Measurements from ENCODE around the gene ABCG2.
A peak's percentile ranks its signal among the peaks of the same experiment; 100 is the strongest.

The ABCG2 gene

GRCh38 chr4:88158489-88159228 is at the start of gene ABCG2:
Gene ABCG2 (minus strand): TSS chr4:88158639. CDS start chr4:88139995, 18,644 bp downstream.
- peak; percentile 48 for DNase-seq

- DNase-seq, result no peak
Measured at GRCh38 chr4:88208156-88208555, 49.7 kb upstream of the ABCG2 start.

GRCh38 chr4:88207171-88207570 is 48.7 kb upstream of the ABCG2 start:
- DNase-seq, result no peak

GRCh38 chr4:88204882-88205281 is 46.4 kb upstream of the ABCG2 start:
- no peak for DNase-seq

- DNase-seq, result no peak
Measured at GRCh38 chr4:88202443-88202842, 44.0 kb upstream of the ABCG2 start.

- no peak for DNase-seq
Measured at GRCh38 chr4:88200186-88200585, 41.7 kb upstream of the ABCG2 start.

GRCh38 chr4:88196523-88197185 is 38.2 kb upstream of the ABCG2 start:
- DNase-seq, result no peak

GRCh38 chr4:88196013-88196365 is 37.5 kb upstream of the ABCG2 start:
- no peak for DNase-seq

- no peak for DNase-seq
Measured at GRCh38 chr4:88195328-88196012, 37.0 kb upstream of the ABCG2 start.

GRCh38 chr4:88191404-88191803 is 33.0 kb upstream of the ABCG2 start:
- no peak for DNase-seq

- DNase-seq, result no peak
Measured at GRCh38 chr4:88189881-88190585, 31.6 kb upstream of the ABCG2 start.

- DNase-seq, result no peak
Measured at GRCh38 chr4:88189418-88189738, 30.9 kb upstream of the ABCG2 start.

- DNase-seq, result no peak
Measured at GRCh38 chr4:88188738-88189417, 30.4 kb upstream of the ABCG2 start.

GRCh38 chr4:88187766-88188165 is 29.3 kb upstream of the ABCG2 start:
- no peak for DNase-seq

- no peak for DNase-seq
Measured at GRCh38 chr4:88185906-88186305, 27.5 kb upstream of the ABCG2 start.

GRCh38 chr4:88179261-88179660 is 20.8 kb upstream of the ABCG2 start:
- DNase-seq, result no peak

- no peak for DNase-seq
Measured at GRCh38 chr4:88178626-88179231, 20.3 kb upstream of the ABCG2 start.

- no peak for DNase-seq
Measured at GRCh38 chr4:88177983-88178625, 19.7 kb upstream of the ABCG2 start.

- DNase-seq, result no peak
Measured at GRCh38 chr4:88172987-88173386, 14.5 kb upstream of the ABCG2 start.

- no peak for DNase-seq
Measured at GRCh38 chr4:88171206-88171605, 12.8 kb upstream of the ABCG2 start.

GRCh38 chr4:88169298-88169697 is 10.9 kb upstream of the ABCG2 start:
- no peak for DNase-seq

GRCh38 chr4:88166608-88167007 is 8.2 kb upstream of the ABCG2 start:
- no peak for DNase-seq
